Ishikawa (cell line): ENCODE data around the gene ANKRD33B.

Experiments used
- CEBPB ChIP-seq: IDR thresholded peaks from 2 replicates; pipeline ENCODE4 v1.6.1; 2012
- CREB1 ChIP-seq: IDR thresholded peaks from 2 replicates; pipeline ENCODE4 v1.6.1; 2012; ENCODE audit warnings: low read depth
- EGR1 ChIP-seq: IDR thresholded peaks from 2 replicates; pipeline ENCODE4 v1.6.1; 2012
- FOXM1 ChIP-seq: IDR thresholded peaks from 2 replicates; pipeline ENCODE4 v1.6.1; 2012; ENCODE audit warnings: low read depth, borderline replicate concordance
- MAX ChIP-seq: IDR thresholded peaks from 2 replicates; pipeline ENCODE4 v1.6.1; 2012
- NFIC ChIP-seq: IDR thresholded peaks from 2 replicates; pipeline ENCODE4 v1.6.1; 2012
- RAD21 ChIP-seq: IDR thresholded peaks from 2 replicates; pipeline ENCODE4 v1.6.1; 2012; ENCODE audit warnings: low read depth
- REST ChIP-seq: IDR thresholded peaks from 2 replicates; pipeline ENCODE4 v1.6.1; 2012; ENCODE audit warnings: low read depth, mild to moderate bottlenecking
- TAF1 ChIP-seq: IDR thresholded peaks from 2 replicates; pipeline ENCODE4 v1.6.1; 2012; ENCODE audit warnings: low read depth, mild to moderate bottlenecking
- TEAD4 ChIP-seq: IDR thresholded peaks from 2 replicates; pipeline ENCODE4 v1.6.1; 2012
- YY1 ChIP-seq: IDR thresholded peaks from 2 replicates; pipeline ENCODE4 v1.6.1; 2012; ENCODE audit warnings: low read depth
- ZBTB7A ChIP-seq: IDR thresholded peaks from 2 replicates; pipeline ENCODE4 v1.6.1; 2012; ENCODE audit warnings: low read depth

DNA sequence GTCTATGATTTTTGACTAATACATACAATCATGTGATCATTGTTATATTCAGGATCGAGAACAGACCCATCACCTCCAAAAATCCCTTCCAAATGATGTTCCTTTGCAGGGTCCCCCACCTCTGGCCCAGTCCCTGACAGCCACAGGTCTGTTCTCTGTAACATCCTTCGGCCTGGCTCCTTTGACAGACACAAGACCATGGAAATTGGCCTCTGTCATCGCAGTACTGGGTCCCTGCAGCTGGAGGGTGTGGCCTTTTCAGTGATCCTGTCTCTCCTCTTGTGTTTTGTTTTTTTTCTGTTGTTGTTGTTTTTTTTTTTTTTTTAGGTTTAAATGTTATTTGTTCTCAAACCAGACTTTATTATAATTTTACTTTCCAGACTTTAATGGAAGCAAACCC lies 27.4 kb upstream of the ANKRD33B start:
- no peak for TF ChIP-seq MAX
- TF ChIP-seq TAF1 = no peak
- TF ChIP-seq RAD21 = no peak
- TF ChIP-seq CEBPB = no peak
- no peak for TF ChIP-seq EGR1
- TF ChIP-seq TEAD4 = no peak
- no peak for TF ChIP-seq CREB1
- no peak for TF ChIP-seq ZBTB7A
- TF ChIP-seq YY1 = no peak
- TF ChIP-seq REST = no peak
- no peak for TF ChIP-seq NFIC
- TF ChIP-seq FOXM1 = no peak
